Measurements from ENCODE around the gene POP4. TPM values are rescaled to one million over a fixed set of nuclear protein-coding genes. Genes with fewer than 3 reads are reported as not detected.

The POP4 gene
- total RNA-seq, 1 experiment from 2014 or later, result 116 TPM

GRCh38 chr19:29564574-29565005, 41.5 kb upstream of the POP4 start:
- TF ChIP-seq POLR2AphosphoS5 (IDR thresholded peaks at IDR 0.05; ENCODE audit: low read depth, low read length) (no peak), TCF7L2 (IDR thresholded peaks at IDR 0.05; ENCODE audit: low read depth, low read length) (no peak), SIN3A (IDR thresholded peaks at IDR 0.05; ENCODE audit: borderline replicate concordance, insufficient read depth, low read depth, low read length) (no peak), REST (IDR thresholded peaks at IDR 0.05; ENCODE audit: insufficient read depth in 1 of 2, low read depth in 2 of 2, low read length in 1 of 2) (no peak), CTCF (IDR thresholded peaks at IDR 0.05) (no peak)
- Histone ChIP-seq H3K27ac (ENCODE audit: low read length) (no peak overlapping the region), H3K9me3 (ENCODE audit: control insufficient read depth, insufficient read depth, low read depth, low read length) (no peaks in the 10 kb centered on the region), H3K36me3 (ENCODE audit: control insufficient read depth, insufficient read depth, low read length) (no peaks in the 10 kb centered on the region), H3K27me3 (ENCODE audit: control insufficient read depth, insufficient read depth, low read length) (peaks cover 7% of the 10 kb centered on the region; the same call in 1 of the 2 replicates), H3K4me1 (ENCODE audit: control insufficient read depth, insufficient read depth, low read length) (no peaks in the 10 kb centered on the region), H3K4me3 (ENCODE audit: low read depth in 2 of 2, low read length in 2 of 2) (no peak overlapping the region)
- DNase-seq (ENCODE audit: low read depth, low spot score) (no peak), ATAC-seq (no peak)
- ChIA-PET CTCF (no interaction called here), POLR2A (interaction anchor here (0.6 kb wide), 1 partner anchor 320 kb away, joined by 9 read pairs; no protein-coding TSS in a partner anchor)
- intact Hi-C loops (cut with micrococcal nuclease; ENCODE audit: unreplicated experiment) (no loop called here), in situ Hi-C loops (cut with HindIII; ENCODE audit: low pct_unique_long_range_greater_than_20kb, low sequenced_read_pairs) (no loop called here)
- BruUV-seq (replicated peaks), result no TSS peak

GRCh38 chr19:29565171-29565570, 40.9 kb upstream of the POP4 start:
- in situ Hi-C loops (cut with HindIII; ENCODE audit: low pct_unique_long_range_greater_than_20kb, low sequenced_read_pairs), result no loop called here

More at GRCh38 chr19:29565171-29565570, 40.9 kb upstream of the POP4 start:
- no peaks in the 10 kb centered on the region for H3K9me3 ChIP-seq (ENCODE audit: control insufficient read depth, insufficient read depth, low read depth, low read length)
- H3K27me3 ChIP-seq (ENCODE audit: control insufficient read depth, insufficient read depth, low read length), result peaks cover 7% of the 10 kb centered on the region; the same call in 1 of the 2 replicates
- H3K4me1 ChIP-seq (ENCODE audit: control insufficient read depth, insufficient read depth, low read length), result no peaks in the 10 kb centered on the region
- TF ChIP-seq SIN3A (IDR thresholded peaks at IDR 0.05; ENCODE audit: borderline replicate concordance, insufficient read depth, low read depth, low read length) (no peak), POLR2AphosphoS5 (IDR thresholded peaks at IDR 0.05; ENCODE audit: low read depth, low read length) (no peak), CTCF (IDR thresholded peaks at IDR 0.05) (no peak), TCF7L2 (IDR thresholded peaks at IDR 0.05; ENCODE audit: low read depth, low read length) (no peak), REST (IDR thresholded peaks at IDR 0.05; ENCODE audit: insufficient read depth in 1 of 2, low read depth in 2 of 2, low read length in 1 of 2) (no peak)
- ChIA-PET CTCF (no interaction called here), POLR2A (no interaction called here)
- DNase-seq (ENCODE audit: low read depth, low spot score), result no peak
- BruUV-seq (replicated peaks), result no TSS peak
- no peak for ATAC-seq
- intact Hi-C loops (cut with micrococcal nuclease; ENCODE audit: unreplicated experiment), result no loop called here
- no peaks in the 10 kb centered on the region for H3K36me3 ChIP-seq (ENCODE audit: control insufficient read depth, insufficient read depth, low read length)
- H3K27ac ChIP-seq (ENCODE audit: low read length), result no peak overlapping the region
- H3K4me3 ChIP-seq (ENCODE audit: low read depth in 2 of 2, low read length in 2 of 2), result no peak overlapping the region

Measured in Panc1 (cell line).